IPS DF 6.9 (cell line): ENCODE data around the gene ZNF584.

ENCODE experiments used
- DNase-seq: peaks from one replicate; pipeline ENCODE4 v3.0.0-alpha.2; 2013; ENCODE audit warnings: low read depth, low spot score
- H3K27ac ChIP-seq: one replicate; pipeline ENCODE4 v1.5.1; 2013; ENCODE audit warnings: low read length, control low read depth
- H3K27me3 ChIP-seq: 2 replicates; pipeline ENCODE4 v1.6.1; 2013; ENCODE audit warnings: mild to moderate bottlenecking, low read length; ENCODE audit not compliant: control insufficient read depth, insufficient read depth
- H3K36me3 ChIP-seq: 2 replicates; pipeline ENCODE4 v1.6.1; 2013; ENCODE audit warnings: low read length; ENCODE audit not compliant: control insufficient read depth, insufficient read depth
- H3K4me1 ChIP-seq: 2 replicates; pipeline ENCODE4 v1.6.1; 2013; ENCODE audit warnings: low read length; ENCODE audit not compliant: control insufficient read depth, insufficient read depth
- H3K4me3 ChIP-seq: 2 replicates; pipeline ENCODE4 v1.5.1; 2013; ENCODE audit warnings: mild to moderate bottlenecking, low read length
- H3K9me3 ChIP-seq: 2 replicates; pipeline ENCODE4 v1.6.1; 2013; ENCODE audit warnings: low read length, inconsistent platforms; ENCODE audit not compliant: control insufficient read depth, insufficient read depth
- WGBS: extraction: QIAGEN DNeasy Blood & Tissue Kit; methylation state at CpG from one replicate; pipeline ENCODE4 v1.1.7; 2013; ENCODE audit warnings: mixed read lengths, missing lambda C conversion rate; ENCODE audit not compliant: insufficient read length, insufficient coverage; 5-methylcytosine and 5-hydroxymethylcytosine counted together

ZNF584 gene

DNA sequence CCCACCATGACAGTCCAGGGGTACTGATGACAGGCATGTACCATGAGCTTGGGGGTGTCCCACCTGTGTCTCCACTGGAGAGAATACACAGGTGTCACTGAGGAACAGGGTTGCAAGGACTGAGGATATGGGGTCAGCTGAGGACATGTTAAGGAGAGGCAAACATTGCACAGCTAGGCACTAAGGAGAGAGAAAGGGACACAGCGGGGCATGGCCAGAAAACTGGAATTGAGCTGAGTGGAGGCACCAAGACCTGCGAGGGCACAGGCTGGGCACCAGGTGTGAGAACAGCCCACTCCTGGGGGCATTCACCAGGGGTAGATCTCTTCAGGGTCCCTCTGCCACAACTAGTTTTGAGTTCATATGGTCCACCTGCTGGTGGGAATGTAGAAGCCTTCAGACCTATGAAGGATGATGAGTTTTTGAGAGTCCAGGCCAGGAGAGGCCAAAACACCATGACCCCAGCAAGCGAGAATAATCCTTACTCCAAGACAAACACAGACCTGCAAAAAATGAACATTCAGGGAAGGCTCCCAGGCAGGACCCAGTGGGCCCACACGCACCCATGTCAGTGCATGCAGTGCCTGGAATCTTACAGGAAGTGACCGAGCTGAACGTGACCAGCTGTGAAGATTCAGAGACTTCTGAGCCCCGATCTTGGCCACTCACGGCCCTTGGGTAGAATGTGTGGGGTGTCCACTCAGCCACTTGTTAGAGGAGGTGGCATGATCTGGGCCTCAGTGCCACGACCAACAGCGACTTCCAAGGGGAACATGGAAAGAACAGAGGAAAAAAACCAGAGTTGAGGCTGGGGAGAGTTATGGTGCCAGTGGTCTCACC lies 1.4 kb upstream of the ZNF584 start:
- no CpG with 5 or more reads among the region's 10 CpGs for WGBS
- DNase-seq: no peak
- no peaks in the 10 kb centered on the region for H3K27me3 ChIP-seq
- H3K9me3 ChIP-seq: no peaks in the 10 kb centered on the region
- H3K4me3 ChIP-seq: no peak overlapping the region; the same call in 1 of the 2 replicates
- peaks cover 6% of the 10 kb centered on the region for H3K4me1 ChIP-seq
- H3K36me3 ChIP-seq: no peaks in the 10 kb centered on the region
- no peak overlapping the region for H3K27ac ChIP-seq

DNA sequence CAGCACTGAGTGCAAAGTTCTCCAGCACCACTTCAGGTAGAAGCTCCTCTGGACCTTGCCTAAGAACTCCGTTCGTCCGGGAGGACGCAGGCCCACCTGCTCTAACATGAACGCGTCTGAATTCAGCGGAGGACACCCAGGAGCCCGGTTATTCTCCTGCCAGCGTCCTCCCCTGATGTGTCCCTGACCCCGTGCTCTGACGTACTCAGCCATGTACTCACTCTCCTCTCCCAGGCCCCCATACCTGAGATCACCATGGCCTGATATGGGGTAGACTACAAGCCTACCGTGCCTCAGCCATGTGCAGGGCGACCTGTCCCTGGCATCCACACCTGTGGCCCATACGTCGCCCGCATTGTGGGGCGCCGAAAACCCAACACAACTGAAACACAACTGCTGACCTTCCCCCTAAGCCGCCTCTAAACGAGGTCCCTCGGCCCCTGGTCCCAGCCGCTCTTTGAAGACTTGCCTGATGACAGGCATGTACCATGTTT lies 744 bp upstream of the ZNF584 start:
- Histone ChIP-seq H3K27me3 (no peaks in the 10 kb centered on the region), H3K4me1 (peaks cover 6% of the 10 kb centered on the region), H3K36me3 (no peaks in the 10 kb centered on the region), H3K27ac (no peak overlapping the region), H3K4me3 (peak overlapping the region; percentile 75), H3K9me3 (no peaks in the 10 kb centered on the region)
- no peak for DNase-seq
- no CpG with 5 or more reads among the region's 22 CpGs for WGBS

DNA sequence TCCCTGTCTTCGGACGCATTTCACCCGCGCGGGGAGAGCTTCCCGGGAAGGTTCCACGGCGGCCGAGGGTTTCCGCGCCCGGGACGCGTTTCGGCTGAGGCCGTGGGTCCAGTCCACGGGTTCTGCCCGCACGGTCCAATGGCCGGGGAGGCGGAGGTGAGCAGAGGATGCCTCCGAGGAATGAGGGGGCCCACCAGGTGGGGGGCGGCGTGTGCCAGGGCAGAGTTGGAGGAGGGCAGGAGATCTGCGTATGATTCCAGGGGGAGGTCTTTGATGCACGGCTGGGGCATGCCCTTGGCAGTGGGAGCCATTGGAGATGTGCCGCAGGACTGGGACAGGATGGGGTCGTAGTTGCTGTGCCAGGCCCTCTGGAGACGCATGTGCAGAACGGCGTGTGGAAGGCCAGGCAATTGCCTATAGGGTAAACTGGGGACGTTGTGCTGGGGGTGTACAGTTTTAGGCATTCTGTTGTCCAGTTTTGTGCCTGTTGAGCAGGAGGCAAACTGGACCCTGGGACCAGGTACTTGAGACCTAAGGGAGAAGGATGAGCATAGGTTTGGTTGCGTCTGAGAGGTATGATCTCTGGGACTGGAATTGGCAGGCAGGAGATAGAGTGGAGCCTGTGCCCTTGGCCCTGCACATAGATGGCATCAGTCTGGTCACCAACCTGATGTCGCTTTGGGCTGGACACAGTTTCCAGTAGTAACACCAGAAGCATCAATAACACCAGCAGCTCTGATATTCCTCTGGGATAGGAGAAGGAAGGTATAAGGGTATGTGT lies 751 bp downstream of the ZNF584 start:
- H3K4me3 ChIP-seq: peak overlapping the region; percentile 65; the same call in 1 of the 2 replicates
- H3K4me1 ChIP-seq: peaks cover 6% of the 10 kb centered on the region
- no peaks in the 10 kb centered on the region for H3K9me3 ChIP-seq
- no peak for DNase-seq
- H3K27me3 ChIP-seq: no peaks in the 10 kb centered on the region
- H3K27ac ChIP-seq: no peak overlapping the region
- H3K36me3 ChIP-seq: no peaks in the 10 kb centered on the region
- WGBS: no CpG with 5 or more reads among the region's 34 CpGs

DNA sequence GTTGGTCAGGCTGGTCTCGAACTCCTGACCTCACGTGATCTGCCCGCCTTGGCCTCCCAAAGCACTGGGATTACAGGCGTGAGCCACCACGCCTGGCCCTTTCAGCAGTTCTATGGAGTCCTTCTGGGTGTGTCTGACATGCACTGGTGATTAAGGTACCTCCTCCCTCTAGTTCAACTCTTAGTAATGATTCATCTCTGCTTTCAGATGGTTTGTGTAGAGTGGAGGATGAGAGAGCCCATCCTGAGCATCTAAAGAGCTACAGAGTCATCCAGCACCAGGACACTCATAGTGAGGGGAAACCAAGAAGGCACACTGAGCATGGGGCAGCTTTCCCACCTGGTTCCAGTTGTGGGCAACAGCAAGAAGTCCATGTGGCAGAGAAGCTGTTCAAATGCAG lies 8.2 kb downstream of the ZNF584 start:
- no peak for DNase-seq
- no CpG with 5 or more reads among the region's 5 CpGs for WGBS
- H3K27me3 ChIP-seq: no peaks in the 10 kb centered on the region
- no peak overlapping the region for H3K4me3 ChIP-seq
- H3K4me1 ChIP-seq: no peaks in the 10 kb centered on the region
- no peaks in the 10 kb centered on the region for H3K9me3 ChIP-seq
- no peaks in the 10 kb centered on the region for H3K36me3 ChIP-seq
- H3K27ac ChIP-seq: no peak overlapping the region

DNA sequence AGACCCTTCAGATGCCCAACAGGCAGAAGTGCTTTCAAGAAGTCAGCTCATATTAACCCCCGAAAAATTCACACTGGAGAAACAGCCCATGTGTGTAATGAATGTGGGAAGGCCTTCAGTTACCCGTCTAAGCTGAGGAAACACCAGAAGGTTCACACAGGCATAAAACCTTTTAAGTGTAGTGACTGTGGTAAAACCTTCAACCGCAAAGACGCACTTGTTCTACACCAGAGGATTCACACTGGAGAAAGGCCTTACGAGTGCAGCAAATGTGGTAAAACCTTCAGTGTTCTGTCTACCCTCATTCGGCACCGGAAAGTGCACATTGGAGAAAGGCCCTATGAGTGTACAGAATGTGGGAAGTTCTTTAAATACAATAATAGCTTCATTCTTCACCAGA lies 8.6 kb downstream of the ZNF584 start:
- WGBS: no CpG with 5 or more reads among the region's 7 CpGs
- H3K9me3 ChIP-seq: no peaks in the 10 kb centered on the region
- H3K27me3 ChIP-seq: no peaks in the 10 kb centered on the region
- no peak for DNase-seq
- H3K4me1 ChIP-seq: no peaks in the 10 kb centered on the region
- no peaks in the 10 kb centered on the region for H3K36me3 ChIP-seq
- no peak overlapping the region for H3K4me3 ChIP-seq
- no peak overlapping the region for H3K27ac ChIP-seq

DNA sequence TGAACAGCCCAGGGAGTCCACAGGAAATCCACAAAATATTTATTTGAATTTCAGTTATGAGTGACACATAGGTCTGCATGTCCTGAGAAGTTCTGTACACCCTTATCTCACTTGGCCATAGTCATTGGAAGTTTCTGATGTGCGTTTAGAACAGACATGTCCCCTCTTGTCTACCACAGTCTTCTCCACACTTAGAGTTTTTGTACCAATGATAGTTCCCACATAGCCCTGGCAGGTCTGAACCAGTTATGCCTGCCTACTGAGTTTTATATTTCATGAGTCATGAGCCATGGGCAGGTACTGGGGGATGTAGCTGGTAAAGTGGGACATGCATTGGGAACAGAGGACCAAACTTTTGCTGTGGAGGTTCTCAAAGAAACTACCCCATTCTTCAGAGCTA lies 20.2 kb downstream of the ZNF584 start:
- no peaks in the 10 kb centered on the region for H3K27me3 ChIP-seq
- no peak overlapping the region for H3K27ac ChIP-seq
- peaks cover 1% of the 10 kb centered on the region; the same call in 1 of the 2 replicates for H3K36me3 ChIP-seq
- whole genome bisulfite sequencing: no CpG with 5 or more reads among the region's 1 CpG
- peaks cover 11% of the 10 kb centered on the region for H3K9me3 ChIP-seq
- DNase-seq: no peak
- no peak overlapping the region for H3K4me3 ChIP-seq
- H3K4me1 ChIP-seq: no peaks in the 10 kb centered on the region

DNA sequence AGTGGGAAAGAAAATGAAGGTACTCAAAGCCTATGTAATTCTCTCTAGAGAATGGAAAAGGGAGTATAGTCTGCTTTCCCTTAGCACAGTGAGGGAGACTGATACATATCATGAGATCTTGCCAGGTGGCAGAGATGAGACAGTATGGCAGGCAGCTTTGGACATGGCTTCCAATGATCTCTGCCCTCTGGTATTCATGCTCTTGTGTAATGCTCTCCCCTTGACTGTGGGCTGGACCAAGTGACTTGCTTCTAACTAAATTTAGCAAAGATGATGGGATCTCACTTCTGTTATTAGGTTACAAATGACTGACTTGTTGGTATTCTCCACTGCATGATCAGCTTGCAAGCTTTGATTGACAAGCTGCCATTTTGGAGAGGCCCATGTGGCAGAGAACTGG lies 21.3 kb downstream of the ZNF584 start:
- peaks cover 9% of the 10 kb centered on the region for H3K36me3 ChIP-seq
- no peak for DNase-seq
- no peak overlapping the region for H3K4me3 ChIP-seq
- peaks cover 19% of the 10 kb centered on the region for H3K9me3 ChIP-seq
- no peaks in the 10 kb centered on the region for H3K27me3 ChIP-seq
- no peak overlapping the region for H3K27ac ChIP-seq
- no peaks in the 10 kb centered on the region for H3K4me1 ChIP-seq

DNA sequence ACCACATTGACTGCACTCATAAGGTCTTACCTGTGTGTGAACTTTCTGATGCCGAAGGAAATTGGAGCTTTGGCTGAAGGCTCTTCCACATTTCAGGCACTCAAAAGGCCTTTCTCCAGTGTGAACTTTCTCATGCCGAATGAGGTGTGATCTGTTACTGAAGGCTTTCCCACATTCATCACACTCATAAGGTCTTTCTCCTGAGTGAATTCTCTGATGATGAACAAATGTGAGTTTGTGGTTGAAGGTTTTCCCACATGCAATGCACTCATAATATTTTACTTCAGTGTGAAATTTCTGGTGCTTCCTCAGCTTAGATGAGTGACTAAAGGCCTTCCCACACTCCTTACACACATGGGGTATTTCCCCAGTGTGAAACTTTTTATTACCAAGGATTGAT lies 25.8 kb downstream of the ZNF584 start:
- H3K27me3 ChIP-seq: no peaks in the 10 kb centered on the region
- H3K27ac ChIP-seq: no peak overlapping the region
- no peaks in the 10 kb centered on the region for H3K4me1 ChIP-seq
- no peak for DNase-seq
- WGBS: no CpG with 5 or more reads among the region's 2 CpGs
- H3K4me3 ChIP-seq: no peak overlapping the region
- peaks cover 21% of the 10 kb centered on the region for H3K9me3 ChIP-seq
- H3K36me3 ChIP-seq: peaks cover 10% of the 10 kb centered on the region

DNA sequence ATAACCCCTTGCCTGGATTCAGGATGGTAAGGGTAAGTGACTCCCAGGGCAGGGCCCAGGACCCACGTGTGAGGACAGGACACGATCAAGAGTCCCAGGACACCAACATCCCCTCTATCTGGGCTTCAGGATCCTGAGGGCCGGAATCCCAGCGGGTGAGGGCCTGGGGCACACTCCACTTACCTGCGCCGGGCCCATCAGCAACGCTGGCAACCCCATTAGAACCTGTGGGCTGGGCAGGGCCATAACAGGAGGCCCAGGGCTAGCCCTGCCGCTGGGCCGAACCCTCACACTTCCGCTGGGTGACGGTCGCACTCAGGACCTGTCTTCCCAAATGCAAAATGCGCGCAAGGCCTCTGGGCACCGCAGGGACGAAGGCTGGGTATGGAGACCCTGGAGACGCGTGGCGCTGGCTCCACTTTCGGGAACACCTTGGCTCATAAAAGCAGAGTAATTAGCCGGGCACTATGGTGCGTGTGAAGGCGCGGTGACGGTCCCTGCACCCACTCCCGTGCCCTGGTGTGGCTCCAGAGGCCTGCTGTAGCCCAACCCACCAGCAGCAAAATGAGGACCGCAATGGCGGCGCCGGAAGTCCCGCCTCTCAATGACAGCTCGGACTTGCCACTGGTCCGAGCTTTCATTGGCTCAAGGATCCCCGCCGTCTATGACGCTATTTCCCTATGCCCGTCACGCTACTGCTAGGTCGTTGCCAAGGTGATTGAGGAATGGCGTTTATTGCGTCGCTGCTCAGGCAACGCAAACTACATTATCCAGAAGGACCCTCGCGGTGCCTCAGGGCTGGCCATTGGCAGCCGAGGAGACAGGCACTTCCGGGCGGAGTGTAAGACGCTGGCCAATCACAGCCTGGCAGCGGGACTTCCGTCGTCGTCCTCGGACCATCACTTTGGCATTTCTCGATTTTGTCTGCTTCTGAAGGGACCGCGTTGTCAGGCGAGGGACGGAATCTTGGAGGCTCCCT lies 31.4 kb downstream of the ZNF584 start, which contains the start of gene ZNF132:
Gene ZNF132 (minus strand): TSS at position 578 of the 979 bp plus-strand sequence. CDS start 332 bp downstream, at position 246.
- Histone ChIP-seq H3K36me3 (peaks cover under 1% of the 10 kb centered on the region; the same call in 1 of the 2 replicates), H3K27ac (no peak within 1 kb of the TSS), H3K4me1 (no peaks in the 10 kb centered on the region; the same call in 1 of the 2 replicates), H3K4me3 (peak within 1 kb of the TSS; percentile 69), H3K9me3 (peaks cover under 1% of the 10 kb centered on the region), H3K27me3 (no peaks in the 10 kb centered on the region)
- peak; percentile 91 for DNase-seq
- no CpG with 5 or more reads among the region's 59 CpGs for WGBS
